ENCODE measurements around the gene C11orf52.

C11orf52 gene

DNA sequence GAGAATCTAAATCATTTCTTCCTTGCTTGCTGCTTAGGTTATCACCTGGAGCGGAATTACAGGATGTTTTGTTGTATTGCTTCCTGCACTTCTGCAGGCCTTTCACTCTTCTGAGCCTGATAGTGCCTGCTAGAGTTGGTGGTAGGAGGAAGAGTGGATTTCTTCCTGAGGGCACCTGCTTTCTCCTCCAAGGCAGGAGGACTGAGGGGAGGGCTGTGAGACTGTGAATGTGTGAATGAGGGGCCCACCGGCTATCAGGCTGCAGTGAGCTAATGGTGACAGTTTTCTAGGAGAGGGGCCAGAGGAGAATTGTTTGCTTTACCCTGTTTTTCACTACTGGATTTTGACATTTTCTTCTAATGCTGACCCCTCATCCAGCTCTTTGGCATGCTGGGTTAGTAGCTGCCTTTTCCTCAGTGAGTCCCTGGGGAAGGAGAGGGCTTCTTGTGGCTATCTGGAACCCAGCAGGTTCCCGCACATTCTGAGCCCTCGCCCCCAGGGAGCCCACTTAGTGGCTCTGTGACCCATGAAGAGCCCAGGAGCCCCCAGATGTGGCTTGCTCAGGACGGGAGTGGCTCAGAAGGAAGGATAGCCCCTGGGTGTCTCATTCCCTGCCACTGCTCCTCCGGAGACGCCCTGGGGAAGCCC, 57.5 kb downstream of the C11orf52 start:
- DNase-seq (ENCODE audit: low spot score) = no peak
